HG02610 (cell line): ENCODE data around the gene CIP2A.

Experiments used
- ATAC-seq: cut with Tn5 transposase; IDR thresholded peaks from one replicate; pipeline ENCODE4 v1.9.1; 2021; ENCODE audit warnings: mild to moderate bottlenecking, moderate library complexity; ENCODE audit not compliant: unreplicated experiment

The CIP2A gene

DNA sequence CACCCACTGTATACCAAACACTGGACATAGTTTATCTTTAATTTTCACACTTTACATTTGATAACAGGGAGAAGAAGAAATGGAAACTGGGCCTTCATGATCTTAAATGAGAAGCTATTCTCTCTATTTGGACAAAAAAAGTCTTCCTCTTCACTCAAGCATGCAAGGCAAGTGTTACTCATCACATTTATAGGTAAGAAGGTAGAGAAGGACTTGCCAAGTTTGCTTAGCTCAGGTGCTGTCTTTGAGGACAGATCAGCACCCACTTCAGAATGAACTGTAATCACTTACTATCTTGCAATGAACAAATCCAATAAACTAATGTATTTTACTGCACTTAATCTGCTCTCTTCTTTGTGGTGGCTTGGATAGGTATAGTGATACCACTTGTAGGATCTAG, 77.7 kb downstream of the CIP2A start:
- no peak for ATAC-seq

DNA sequence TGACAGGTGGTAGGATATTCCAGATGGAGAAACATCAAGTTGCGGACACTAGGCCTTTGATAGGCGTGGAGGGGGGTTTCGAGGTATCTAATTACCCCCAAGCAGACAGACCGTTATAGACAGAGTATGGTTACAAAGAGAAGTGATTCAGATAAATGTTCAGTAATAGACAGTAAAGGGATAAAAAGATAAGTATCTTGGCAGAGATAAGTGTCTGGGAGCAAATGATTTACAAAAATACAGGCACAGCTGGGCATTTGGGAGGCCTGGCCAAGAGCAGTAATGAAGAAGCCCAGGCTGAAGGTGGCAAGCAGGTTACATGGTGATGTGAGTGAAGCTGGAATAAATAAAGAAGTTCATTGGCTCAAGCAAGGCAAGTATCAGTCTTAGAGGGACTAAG, 78.2 kb downstream of the CIP2A start:
- ATAC-seq = no peak

DNA sequence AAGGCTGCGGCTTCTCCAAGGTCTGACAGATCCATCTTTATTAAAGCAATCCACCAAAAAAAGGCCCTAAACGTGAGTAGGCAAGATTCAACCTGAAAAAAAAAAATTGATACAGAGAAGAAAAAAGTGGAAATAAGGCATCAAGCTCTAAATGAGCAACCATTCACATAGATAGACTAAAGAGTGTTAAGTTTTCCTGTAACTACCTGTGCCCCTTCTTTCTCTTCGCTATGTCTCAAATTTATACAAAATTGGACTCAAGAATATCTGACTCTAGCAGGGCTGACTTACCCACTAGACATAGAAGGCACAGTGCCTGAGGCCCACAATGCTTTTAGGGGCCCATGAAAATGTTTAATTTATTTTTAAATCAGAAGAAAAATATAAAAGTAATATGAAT, 78.7 kb downstream of the CIP2A start, which contains the start of gene MYH15:
Gene MYH15 (minus strand): TSS at position 101 of the 400 bp plus-strand sequence. CDS start 66 bp downstream, at position 35.
- no peak for ATAC-seq

DNA sequence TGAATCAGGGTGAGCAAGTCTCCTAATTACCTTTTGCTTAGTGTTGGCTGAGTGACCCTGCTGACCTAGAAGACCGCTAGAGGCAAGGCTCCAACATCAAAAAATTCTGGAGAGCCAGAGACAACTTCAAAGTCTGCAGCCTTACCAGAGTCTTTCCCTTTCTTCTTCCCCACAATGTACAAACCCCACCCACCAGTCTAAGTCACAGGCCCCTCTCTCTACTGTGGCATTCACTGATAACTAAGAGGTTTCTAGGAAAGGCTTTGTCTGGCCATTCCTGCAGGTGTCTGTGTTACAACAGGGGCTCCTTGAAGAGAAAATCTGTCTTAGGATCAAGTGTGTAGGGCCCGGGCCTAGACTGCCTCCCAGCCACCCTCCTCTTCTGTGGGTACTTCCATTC, 79.4 kb downstream of the CIP2A start:
- no peak for ATAC-seq

DNA sequence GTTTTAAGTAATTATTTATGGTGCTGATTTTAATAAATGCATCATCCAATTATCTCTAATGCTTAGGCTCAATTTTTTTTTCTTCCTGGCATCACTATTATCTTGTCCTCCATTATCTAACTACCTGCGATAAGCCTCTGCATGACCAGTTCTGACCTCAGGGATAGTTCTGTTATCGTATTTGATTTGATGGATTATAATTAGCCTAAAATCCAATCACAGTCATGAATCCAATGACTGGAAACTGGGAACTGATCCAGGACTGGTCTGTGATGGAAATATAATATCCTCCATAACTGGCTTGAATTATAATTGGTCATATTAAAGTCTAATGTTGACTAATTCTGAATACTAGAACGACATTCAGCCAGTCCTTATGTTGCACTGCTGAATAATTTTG, 80.0 kb downstream of the CIP2A start:
- no peak for ATAC-seq

DNA sequence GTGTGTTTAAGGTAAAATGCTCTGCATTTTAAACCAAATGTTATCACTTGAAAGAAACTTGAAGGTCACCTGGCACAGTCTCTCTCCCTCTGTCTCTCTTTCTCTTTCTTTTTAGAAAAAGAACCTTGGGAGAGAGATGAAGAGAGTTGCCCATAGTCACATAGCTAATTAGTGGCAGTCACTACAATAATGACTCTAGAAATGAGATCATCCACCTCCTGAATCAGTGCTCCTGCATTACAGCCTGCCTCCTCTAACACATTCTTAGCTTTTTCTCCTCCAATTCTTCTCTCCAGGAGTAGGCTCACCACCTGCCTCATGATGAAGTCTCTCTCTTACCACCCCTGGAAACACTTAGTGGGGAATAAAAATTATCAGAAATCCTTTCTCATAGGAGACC, 81.3 kb downstream of the CIP2A start:
- no peak for ATAC-seq

DNA sequence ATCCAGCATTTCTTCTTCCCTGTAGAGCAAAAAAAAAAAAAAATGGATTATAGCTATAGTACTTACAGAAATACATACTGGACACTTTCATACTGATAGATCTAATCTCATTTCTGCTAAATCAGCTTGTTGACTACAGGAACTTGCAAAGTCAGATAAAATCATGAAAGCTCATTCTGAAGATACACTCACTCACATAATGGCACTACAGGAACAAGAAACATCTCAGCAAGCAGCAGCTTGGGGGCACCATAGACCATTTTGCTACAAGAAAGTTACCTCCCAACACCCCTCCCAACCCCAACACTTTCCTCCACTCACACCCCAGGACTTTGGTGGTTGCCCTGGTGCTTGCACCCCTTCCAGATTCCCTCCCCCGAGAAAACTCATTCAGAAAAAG, 83.4 kb downstream of the CIP2A start:
- no peak for ATAC-seq

DNA sequence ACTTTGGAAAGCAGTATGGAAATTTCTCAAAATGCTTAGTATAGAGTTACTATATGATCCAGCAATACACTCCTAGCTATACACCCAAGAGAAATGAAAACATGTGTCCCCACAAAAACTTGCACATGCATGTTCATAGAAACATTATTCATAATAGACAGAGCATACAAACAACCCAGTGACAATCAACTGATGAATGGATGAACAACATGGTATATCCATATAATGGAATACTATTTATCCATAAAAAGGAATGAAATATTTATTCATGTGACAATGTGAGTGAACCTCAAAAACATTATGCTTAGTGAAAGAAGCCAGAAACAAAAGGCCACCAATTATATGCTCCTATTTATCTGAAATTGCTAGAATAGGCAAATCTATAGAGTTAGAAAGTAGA, 85.5 kb downstream of the CIP2A start:
- no peak for ATAC-seq

DNA sequence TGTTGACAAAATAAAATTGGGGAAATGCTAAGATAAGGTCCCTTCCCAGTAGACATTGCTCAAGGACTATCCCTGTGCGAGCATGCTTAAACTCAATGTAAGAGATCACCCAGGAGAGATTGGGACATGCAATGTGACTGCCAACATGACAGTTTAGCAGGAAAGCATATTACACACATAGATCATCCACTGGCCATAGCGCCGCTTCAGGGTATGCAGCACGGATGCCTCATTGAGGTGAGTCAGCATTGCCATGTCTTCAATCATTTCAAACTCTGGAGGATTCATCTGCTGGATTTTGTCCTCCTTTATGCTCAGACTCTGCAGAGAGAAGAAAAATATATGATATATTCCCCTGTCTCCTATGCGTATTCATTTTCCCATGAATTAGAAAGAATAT, 87.7 kb downstream of the CIP2A start:
- ATAC-seq = no peak

DNA sequence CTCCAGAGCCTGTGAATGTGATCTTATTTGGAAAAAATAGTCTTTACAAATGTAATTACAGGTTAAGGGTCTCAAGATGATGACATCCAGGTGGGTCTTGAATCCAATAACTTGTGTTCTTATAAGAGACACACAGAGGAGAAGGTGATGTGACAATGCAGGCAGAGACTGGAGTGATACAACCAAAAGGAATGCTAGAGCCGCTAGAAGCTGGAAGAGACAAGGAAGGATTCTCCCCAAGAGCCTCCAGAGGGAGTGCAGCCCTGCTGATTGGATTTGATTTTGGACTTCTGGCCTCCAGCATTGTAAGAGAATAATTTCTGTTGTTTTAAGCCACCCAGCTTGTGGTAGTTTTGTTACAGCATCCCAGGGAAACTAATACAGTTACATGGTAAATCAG, 88.5 kb downstream of the CIP2A start:
- ATAC-seq = no peak
